Fibroblast of lung (primary cell): ENCODE data around the gene EPAS1. TPM values are rescaled to one million over a fixed set of nuclear protein-coding genes. Genes with fewer than 3 reads are reported as not detected.
A peak's percentile ranks its signal among the peaks of the same experiment; 100 is the strongest.

Experiments used
- DNase-seq, 2 donors: peaks; one replicate each; pipeline versions ENCODE4 v3.0.0 to v3.0.0-alpha.2; 2010; ENCODE audit warnings: low read depth in 2 of 2
- H2AFZ ChIP-seq: 2 replicates; pipeline ENCODE4 v1.5.1; 2012; ENCODE audit warnings: low read length, control low read depth, inconsistent platforms
- H3K27ac ChIP-seq: 2 replicates; pipeline ENCODE4 v1.5.1; 2011; ENCODE audit warnings: low read length, control low read depth; ENCODE audit not compliant: insufficient read depth
- H3K27me3 ChIP-seq: 2 replicates; pipeline ENCODE4 v1.5.1; 2011; ENCODE audit warnings: mild to moderate bottlenecking, low read length; ENCODE audit not compliant: control insufficient read depth, insufficient read depth
- H3K36me3 ChIP-seq: 2 replicates; pipeline ENCODE4 v1.5.1; 2011; ENCODE audit warnings: low read length; ENCODE audit not compliant: control insufficient read depth, insufficient read depth
- H3K4me1 ChIP-seq: 2 replicates; pipeline ENCODE4 v1.5.1; 2011; ENCODE audit warnings: low read length; ENCODE audit not compliant: control insufficient read depth, insufficient read depth; ENCODE audit errors: extremely low read depth
- H3K4me2 ChIP-seq: 2 replicates; pipeline ENCODE4 v1.5.1; 2011; ENCODE audit warnings: low read length, control low read depth; ENCODE audit not compliant: insufficient read depth; ENCODE audit errors: extremely low read depth
- H3K4me3 ChIP-seq, 4 experiments: fragments of 200-600 bp in 1 of 4; sonication (generic) in 1 of 4; replicated peaks in 1 of 4; 2 replicates each; pipeline ENCODE4 v1.5.1; 2011 to 2016; ENCODE audit warnings: low read length in 4 of 4, low read depth in 3 of 4, mild to moderate bottlenecking in 3 of 4, control low read depth in 2 of 4, inconsistent platforms in 1 of 4, mixed read lengths in 1 of 4; ENCODE audit not compliant: insufficient read depth in 1 of 4; ENCODE audit errors: control extremely low read depth in 1 of 4
- H3K79me2 ChIP-seq: 2 replicates; pipeline ENCODE4 v1.5.1; 2012; ENCODE audit warnings: mild to moderate bottlenecking, low read length, inconsistent platforms; ENCODE audit not compliant: control insufficient read depth, insufficient read depth
- H3K9ac ChIP-seq: 2 replicates; pipeline ENCODE4 v1.5.1; 2011; ENCODE audit warnings: mild to moderate bottlenecking, low read length, control low read depth; ENCODE audit not compliant: insufficient read depth
- H3K9me3 ChIP-seq: 2 replicates; pipeline ENCODE4 v1.5.1; 2012; ENCODE audit warnings: low read depth, low read length; ENCODE audit not compliant: control insufficient read depth, insufficient read depth
- H4K20me1 ChIP-seq: 2 replicates; pipeline ENCODE4 v1.5.1; 2011; ENCODE audit warnings: low read length; ENCODE audit not compliant: control insufficient read depth, insufficient read depth; ENCODE audit errors: extremely low read depth
- EZH2 ChIP-seq: IDR thresholded peaks from 2 replicates; pipeline ENCODE4 v1.5.1; 2012; ENCODE audit warnings: low read length, control low read depth, mild to moderate bottlenecking; ENCODE audit errors: missing control alignments
- polyA plus RNA-seq, 2 donors: library from polyadenylated mRNA; depleted of rRNA in 1 of 2; stranded (reverse) in 1 of 2; unstranded in 1 of 2; fragments of >200 nt; gene quantifications; 2 replicates each; pipeline ENCODE4 v1.2.1, GENCODE V29; 2011 to 2012; ENCODE audit warnings: missing spikeins in 1 of 2
- total RNA-seq: library from RNA; depleted of rRNA; stranded (reverse); fragments of >200 nt; gene quantifications from 2 replicates; pipeline ENCODE4 v1.2.1, GENCODE V29; 2014
- TF ChIP-seq, protein P1 (sequence below), 2 donors: IDR thresholded peaks in 1 of 2; conservative IDR thresholded peaks in 1 of 2; 1 replicate in 1 of 2; 2 replicates in 1 of 2; pipeline ENCODE4 v1.5.1; 2011 to 2012; ENCODE audit warnings: low read length in 2 of 2, control low read depth in 1 of 2, inconsistent platforms in 1 of 2, low read depth in 1 of 2, mild to moderate bottlenecking in 1 of 2

The EPAS1 gene
- total and polyA plus RNA-seq, 2 donors (not counting 1 experiment from before 2014, with no cell fraction given): 120 to 941 TPM

DNA sequence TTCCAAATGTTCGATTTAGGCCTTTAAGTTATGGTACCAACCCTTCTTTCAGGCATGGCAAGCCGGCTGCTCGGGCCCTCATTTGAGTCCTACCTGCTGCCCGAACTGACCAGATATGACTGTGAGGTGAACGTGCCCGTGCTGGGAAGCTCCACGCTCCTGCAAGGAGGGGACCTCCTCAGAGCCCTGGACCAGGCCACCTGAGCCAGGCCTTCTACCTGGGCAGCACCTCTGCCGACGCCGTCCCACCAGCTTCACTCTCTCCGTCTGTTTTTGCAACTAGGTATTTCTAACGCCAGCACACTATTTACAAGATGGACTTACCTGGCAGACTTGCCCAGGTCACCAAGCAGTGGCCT is 87.2 kb downstream of the EPAS1 start:
- H3K27me3 ChIP-seq: no peaks in the 10 kb centered on the region
- no peak overlapping the region for H3K27ac ChIP-seq
- no peaks in the 10 kb centered on the region for H3K9me3 ChIP-seq
- no peak overlapping the region for H3K4me3 ChIP-seq
- no peak overlapping the region for H2AFZ ChIP-seq
- DNase-seq: no peak
- H3K79me2 ChIP-seq: no peaks in the 10 kb centered on the region
- H3K9ac ChIP-seq: no peak overlapping the region
- no peak overlapping the region for H3K4me2 ChIP-seq
- peaks cover 41% of the 10 kb centered on the region for H3K36me3 ChIP-seq
- H4K20me1 ChIP-seq: no peaks in the 10 kb centered on the region
- TF ChIP-seq, protein P1, sequence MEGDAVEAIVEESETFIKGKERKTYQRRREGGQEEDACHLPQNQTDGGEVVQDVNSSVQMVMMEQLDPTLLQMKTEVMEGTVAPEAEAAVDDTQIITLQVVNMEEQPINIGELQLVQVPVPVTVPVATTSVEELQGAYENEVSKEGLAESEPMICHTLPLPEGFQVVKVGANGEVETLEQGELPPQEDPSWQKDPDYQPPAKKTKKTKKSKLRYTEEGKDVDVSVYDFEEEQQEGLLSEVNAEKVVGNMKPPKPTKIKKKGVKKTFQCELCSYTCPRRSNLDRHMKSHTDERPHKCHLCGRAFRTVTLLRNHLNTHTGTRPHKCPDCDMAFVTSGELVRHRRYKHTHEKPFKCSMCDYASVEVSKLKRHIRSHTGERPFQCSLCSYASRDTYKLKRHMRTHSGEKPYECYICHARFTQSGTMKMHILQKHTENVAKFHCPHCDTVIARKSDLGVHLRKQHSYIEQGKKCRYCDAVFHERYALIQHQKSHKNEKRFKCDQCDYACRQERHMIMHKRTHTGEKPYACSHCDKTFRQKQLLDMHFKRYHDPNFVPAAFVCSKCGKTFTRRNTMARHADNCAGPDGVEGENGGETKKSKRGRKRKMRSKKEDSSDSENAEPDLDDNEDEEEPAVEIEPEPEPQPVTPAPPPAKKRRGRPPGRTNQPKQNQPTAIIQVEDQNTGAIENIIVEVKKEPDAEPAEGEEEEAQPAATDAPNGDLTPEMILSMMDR (conservative IDR thresholded peaks at IDR 0.05 in 1 of 2, IDR thresholded peaks at IDR 0.05 in 1 of 2; ENCODE audit: low read depth in 1 of 2, low read length in 2 of 2): no peak
- no peak for TF ChIP-seq EZH2
- peaks cover 15% of the 10 kb centered on the region for H3K4me1 ChIP-seq

DNA sequence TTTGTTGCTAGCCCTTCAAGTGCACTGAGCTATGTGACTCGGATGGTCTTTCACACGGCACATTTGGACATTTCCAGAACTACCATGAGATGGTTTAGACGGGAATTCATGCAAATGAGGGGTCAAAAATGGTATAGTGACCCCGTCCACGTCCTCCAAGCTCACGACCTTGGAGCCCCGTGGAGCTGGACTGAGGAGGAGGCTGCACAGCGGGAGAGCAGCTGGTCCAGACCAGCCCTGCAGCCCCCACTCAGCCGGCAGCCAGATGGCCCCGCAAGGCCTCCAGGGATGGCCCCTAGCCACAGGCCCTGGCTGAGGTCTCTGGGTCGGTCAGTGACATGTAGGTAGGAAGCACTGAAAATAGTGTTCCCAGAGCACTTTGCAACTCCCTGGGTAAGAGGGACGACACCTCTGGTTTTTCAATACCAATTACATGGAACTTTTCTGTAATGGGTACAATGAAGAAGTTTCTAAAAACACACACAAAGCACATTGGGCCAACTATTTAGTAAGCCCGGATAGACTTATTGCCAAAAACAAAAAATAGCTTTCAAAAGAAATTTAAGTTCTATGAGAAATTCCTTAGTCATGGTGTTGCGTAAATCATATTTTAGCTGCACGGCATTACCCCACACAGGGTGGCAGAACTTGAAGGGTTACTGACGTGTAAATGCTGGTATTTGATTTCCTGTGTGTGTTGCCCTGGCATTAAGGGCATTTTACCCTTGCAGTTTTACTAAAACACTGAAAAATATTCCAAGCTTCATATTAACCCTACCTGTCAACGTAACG is 88.8 kb downstream of the EPAS1 start:
- H2AFZ ChIP-seq: no peak overlapping the region
- no peak overlapping the region for H3K9ac ChIP-seq
- no peaks in the 10 kb centered on the region for H3K79me2 ChIP-seq
- no peak overlapping the region for H3K4me2 ChIP-seq
- no peaks in the 10 kb centered on the region for H4K20me1 ChIP-seq
- peak overlapping the region; percentile 22 for H3K27ac ChIP-seq
- H3K4me1 ChIP-seq: peaks cover 10% of the 10 kb centered on the region
- H3K9me3 ChIP-seq: no peaks in the 10 kb centered on the region
- H3K27me3 ChIP-seq: no peaks in the 10 kb centered on the region
- no peak overlapping the region for H3K4me3 ChIP-seq
- TF ChIP-seq, protein P1 (conservative IDR thresholded peaks at IDR 0.05 in 1 of 2, IDR thresholded peaks at IDR 0.05 in 1 of 2; ENCODE audit: low read depth in 1 of 2, low read length in 2 of 2): no peak
- DNase-seq: peak in 1 of 2 donors; percentile 88
- peaks cover 30% of the 10 kb centered on the region for H3K36me3 ChIP-seq

DNA sequence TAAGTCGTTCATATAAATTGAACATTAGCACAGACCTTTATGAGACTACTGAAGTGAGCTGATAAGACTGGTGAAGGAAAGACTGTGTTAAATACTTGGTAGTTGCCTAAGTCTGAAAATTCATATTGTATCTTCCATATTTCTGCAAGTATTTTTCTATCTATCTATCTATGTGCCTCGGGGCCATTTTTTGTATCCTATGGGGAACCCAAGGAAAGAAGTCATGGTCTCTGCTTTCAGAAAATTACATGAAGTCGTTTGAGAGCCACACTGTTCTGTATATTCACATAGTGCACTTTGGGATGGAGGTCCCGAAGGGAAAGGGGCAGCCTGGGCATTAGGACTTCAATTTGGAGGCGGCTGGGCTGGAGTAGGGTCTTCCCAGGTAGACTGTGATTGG is 89.6 kb downstream of the EPAS1 start:
- peaks cover 7% of the 10 kb centered on the region for H3K4me1 ChIP-seq
- no peak overlapping the region for H3K4me3 ChIP-seq
- no peak overlapping the region for H3K4me2 ChIP-seq
- no peaks in the 10 kb centered on the region for H4K20me1 ChIP-seq
- peaks cover 25% of the 10 kb centered on the region for H3K36me3 ChIP-seq
- no peak overlapping the region for H3K27ac ChIP-seq
- H3K9ac ChIP-seq: no peak overlapping the region
- TF ChIP-seq, protein P1 (conservative IDR thresholded peaks at IDR 0.05 in 1 of 2, IDR thresholded peaks at IDR 0.05 in 1 of 2; ENCODE audit: low read depth in 1 of 2, low read length in 2 of 2): no peak
- no peak for TF ChIP-seq EZH2
- H2AFZ ChIP-seq: no peak overlapping the region
- no peaks in the 10 kb centered on the region for H3K27me3 ChIP-seq
- no peaks in the 10 kb centered on the region for H3K9me3 ChIP-seq
- H3K79me2 ChIP-seq: no peaks in the 10 kb centered on the region
- DNase-seq: no peak
